Measurements from ENCODE around the gene MMP17.

The MMP17 gene

GRCh38 chr12:131857908-131858850, 30.0 kb downstream of the MMP17 start:
- no peak overlapping the region for H3K4me3 Mint-ChIP-seq
- no peaks in the 10 kb centered on the region for H3K27me3 Mint-ChIP-seq (ENCODE audit: low read depth)
- H3K27ac Mint-ChIP-seq = no peak overlapping the region
- no peaks in the 10 kb centered on the region for H3K9me3 Mint-ChIP-seq
- peaks cover 6% of the 10 kb centered on the region for H3K4me1 Mint-ChIP-seq (ENCODE audit: low read depth)
- H3K36me3 Mint-ChIP-seq (ENCODE audit: low read depth) = no peaks in the 10 kb centered on the region

- H3K4me3 Mint-ChIP-seq = no peak overlapping the region
- no peaks in the 10 kb centered on the region for H3K9me3 Mint-ChIP-seq
- no peak overlapping the region for H3K27ac Mint-ChIP-seq
Measured at GRCh38 chr12:131860472-131861260, 32.5 kb downstream of the MMP17 start.

GRCh38 chr12:131861261-131862083, 33.3 kb downstream of the MMP17 start:
- Mint-ChIP-seq H3K9me3 (no peaks in the 10 kb centered on the region), H3K27me3 (ENCODE audit: low read depth) (peaks cover 3% of the 10 kb centered on the region), H3K36me3 (ENCODE audit: low read depth) (no peaks in the 10 kb centered on the region), H3K27ac (no peak overlapping the region), H3K4me1 (ENCODE audit: low read depth) (peaks cover 6% of the 10 kb centered on the region), H3K4me3 (no peak overlapping the region)

More at GRCh38 chr12:131860472-131861260, 32.5 kb downstream of the MMP17 start:
- Mint-ChIP-seq H3K36me3 (ENCODE audit: low read depth) (no peaks in the 10 kb centered on the region), H3K4me1 (ENCODE audit: low read depth) (peaks cover 6% of the 10 kb centered on the region), H3K27me3 (ENCODE audit: low read depth) (peaks cover 3% of the 10 kb centered on the region)

- H3K27ac Mint-ChIP-seq = no peak overlapping the region
- H3K9me3 Mint-ChIP-seq = no peaks in the 10 kb centered on the region
- peaks cover 6% of the 10 kb centered on the region for H3K4me1 Mint-ChIP-seq (ENCODE audit: low read depth)
- H3K4me3 Mint-ChIP-seq = no peak overlapping the region
- H3K36me3 Mint-ChIP-seq (ENCODE audit: low read depth) = no peaks in the 10 kb centered on the region
- H3K27me3 Mint-ChIP-seq (ENCODE audit: low read depth) = peaks cover 3% of the 10 kb centered on the region
Measured at GRCh38 chr12:131862084-131862441, 33.9 kb downstream of the MMP17 start.

- Mint-ChIP-seq H3K4me3 (no peak overlapping the region), H3K9me3 (no peaks in the 10 kb centered on the region), H3K27ac (no peak overlapping the region), H3K27me3 (ENCODE audit: low read depth) (peaks cover 3% of the 10 kb centered on the region), H3K4me1 (ENCODE audit: low read depth) (peaks cover 6% of the 10 kb centered on the region), H3K36me3 (ENCODE audit: low read depth) (no peaks in the 10 kb centered on the region)
Measured at GRCh38 chr12:131862600-131862993, 34.4 kb downstream of the MMP17 start.

GRCh38 chr12:131862994-131863710, 35.0 kb downstream of the MMP17 start:
- H3K36me3 Mint-ChIP-seq (ENCODE audit: low read depth) = no peaks in the 10 kb centered on the region
- H3K4me3 Mint-ChIP-seq = no peak overlapping the region
- H3K9me3 Mint-ChIP-seq = no peaks in the 10 kb centered on the region
- H3K27me3 Mint-ChIP-seq (ENCODE audit: low read depth) = peaks cover 3% of the 10 kb centered on the region
- H3K27ac Mint-ChIP-seq = no peak overlapping the region
- H3K4me1 Mint-ChIP-seq (ENCODE audit: low read depth) = peaks cover 6% of the 10 kb centered on the region

GRCh38 chr12:131863711-131864396, 35.7 kb downstream of the MMP17 start:
- peaks cover 6% of the 10 kb centered on the region for H3K4me1 Mint-ChIP-seq (ENCODE audit: low read depth)
- H3K4me3 Mint-ChIP-seq = no peak overlapping the region
- H3K36me3 Mint-ChIP-seq (ENCODE audit: low read depth) = no peaks in the 10 kb centered on the region
- peaks cover 3% of the 10 kb centered on the region for H3K27me3 Mint-ChIP-seq (ENCODE audit: low read depth)
- H3K27ac Mint-ChIP-seq = no peak overlapping the region
- no peaks in the 10 kb centered on the region for H3K9me3 Mint-ChIP-seq

- Mint-ChIP-seq H3K36me3 (ENCODE audit: low read depth) (no peaks in the 10 kb centered on the region), H3K9me3 (no peaks in the 10 kb centered on the region), H3K4me3 (no peak overlapping the region), H3K27ac (no peak overlapping the region), H3K27me3 (ENCODE audit: low read depth) (peaks cover 3% of the 10 kb centered on the region), H3K4me1 (ENCODE audit: low read depth) (peaks cover 6% of the 10 kb centered on the region)
Measured at GRCh38 chr12:131864469-131864868, 36.3 kb downstream of the MMP17 start.

- Mint-ChIP-seq H3K9me3 (no peaks in the 10 kb centered on the region), H3K4me1 (ENCODE audit: low read depth) (peaks cover 5% of the 10 kb centered on the region)
Measured at GRCh38 chr12:131865180-131865875, 37.1 kb downstream of the MMP17 start.

GRCh38 chr12:131867471-131867870, 39.3 kb downstream of the MMP17 start:
- Mint-ChIP-seq H3K27me3 (ENCODE audit: low read depth) (peaks cover 3% of the 10 kb centered on the region), H3K4me1 (ENCODE audit: low read depth) (no peaks in the 10 kb centered on the region), H3K9me3 (no peaks in the 10 kb centered on the region), H3K36me3 (ENCODE audit: low read depth) (no peaks in the 10 kb centered on the region), H3K27ac (no peak overlapping the region), H3K4me3 (no peak overlapping the region)

More at GRCh38 chr12:131865180-131865875, 37.1 kb downstream of the MMP17 start:
- Mint-ChIP-seq H3K4me3 (no peak overlapping the region), H3K27ac (no peak overlapping the region), H3K36me3 (ENCODE audit: low read depth) (no peaks in the 10 kb centered on the region), H3K27me3 (ENCODE audit: low read depth) (peaks cover 3% of the 10 kb centered on the region)

GRCh38 chr12:131867891-131868675, 39.9 kb downstream of the MMP17 start:
- H3K4me3 Mint-ChIP-seq = no peak overlapping the region
- H3K4me1 Mint-ChIP-seq (ENCODE audit: low read depth) = no peaks in the 10 kb centered on the region
- H3K27ac Mint-ChIP-seq = no peak overlapping the region
- no peaks in the 10 kb centered on the region for H3K9me3 Mint-ChIP-seq
- H3K36me3 Mint-ChIP-seq (ENCODE audit: low read depth) = no peaks in the 10 kb centered on the region
- peaks cover 3% of the 10 kb centered on the region for H3K27me3 Mint-ChIP-seq (ENCODE audit: low read depth)

GRCh38 chr12:131869871-131870418, 41.8 kb downstream of the MMP17 start:
- Mint-ChIP-seq H3K36me3 (ENCODE audit: low read depth) (no peaks in the 10 kb centered on the region), H3K9me3 (no peaks in the 10 kb centered on the region), H3K4me1 (ENCODE audit: low read depth) (no peaks in the 10 kb centered on the region), H3K4me3 (no peak overlapping the region), H3K27me3 (ENCODE audit: low read depth) (peaks cover 3% of the 10 kb centered on the region), H3K27ac (no peak overlapping the region)

All from T-helper 1 cell treated with Interleukin-12 subunit alpha and Interleukin-12 subunit beta and Interleukin-4 antibody, amounts not matched to agents 30 μg/mL and 1 μg/mL, for 36 hours (primary cell).